HG03442 (cell line): ENCODE results near the gene PIK3CD.

Experiments
- ATAC-seq: cut with Tn5 transposase; IDR thresholded peaks from one replicate; pipeline ENCODE4 v1.9.1; 2021; ENCODE audit warnings: mild to moderate bottlenecking, moderate library complexity; ENCODE audit not compliant: unreplicated experiment

PIK3CD gene

GRCh38 chr1:9716404-9717192, 65.1 kb downstream of the PIK3CD start:
- no peak for ATAC-seq

DNA sequence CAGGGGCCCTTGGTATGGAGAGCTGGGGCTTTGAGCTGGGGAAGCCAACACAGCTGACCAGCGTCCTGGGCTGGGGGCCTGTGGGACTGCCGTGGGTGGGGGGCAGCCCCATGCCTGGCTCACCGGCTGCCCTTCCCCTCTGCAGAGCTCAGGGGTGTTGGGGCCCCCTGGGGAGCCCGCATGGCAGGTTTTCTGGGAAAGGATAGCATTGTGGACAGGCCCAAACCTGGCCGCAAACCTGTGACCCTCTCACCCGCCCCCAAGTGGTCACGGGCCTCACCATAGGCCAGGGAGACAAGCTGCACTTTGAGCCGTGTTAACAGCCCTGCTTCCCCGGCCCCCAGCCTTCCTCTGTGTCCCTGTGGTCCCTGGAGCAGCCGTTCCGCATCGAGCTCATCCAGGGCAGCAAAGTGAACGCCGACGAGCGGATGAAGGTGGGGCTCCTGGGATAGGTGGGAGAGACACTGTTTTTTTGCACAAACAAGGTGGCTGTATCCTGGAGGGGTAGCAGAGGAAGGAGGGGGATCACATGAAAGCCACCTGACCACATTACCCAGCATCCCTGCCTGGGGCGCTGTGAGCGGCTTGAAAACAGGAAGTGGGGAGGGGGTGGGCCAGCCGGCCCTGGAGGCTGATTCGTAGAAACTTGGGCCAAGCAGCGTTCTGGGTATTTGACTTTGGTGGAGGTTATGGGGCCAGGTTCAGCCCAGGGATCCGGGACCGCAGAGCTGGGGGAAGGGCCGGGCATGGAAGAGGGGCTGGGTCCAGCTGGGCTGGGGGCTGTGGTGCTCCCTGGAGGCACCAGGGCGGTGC, 65.9 kb downstream of the PIK3CD start:
- no peak for ATAC-seq

- no peak for ATAC-seq
Observed at GRCh38 chr1:9718006-9718680, 66.6 kb downstream of the PIK3CD start.

DNA sequence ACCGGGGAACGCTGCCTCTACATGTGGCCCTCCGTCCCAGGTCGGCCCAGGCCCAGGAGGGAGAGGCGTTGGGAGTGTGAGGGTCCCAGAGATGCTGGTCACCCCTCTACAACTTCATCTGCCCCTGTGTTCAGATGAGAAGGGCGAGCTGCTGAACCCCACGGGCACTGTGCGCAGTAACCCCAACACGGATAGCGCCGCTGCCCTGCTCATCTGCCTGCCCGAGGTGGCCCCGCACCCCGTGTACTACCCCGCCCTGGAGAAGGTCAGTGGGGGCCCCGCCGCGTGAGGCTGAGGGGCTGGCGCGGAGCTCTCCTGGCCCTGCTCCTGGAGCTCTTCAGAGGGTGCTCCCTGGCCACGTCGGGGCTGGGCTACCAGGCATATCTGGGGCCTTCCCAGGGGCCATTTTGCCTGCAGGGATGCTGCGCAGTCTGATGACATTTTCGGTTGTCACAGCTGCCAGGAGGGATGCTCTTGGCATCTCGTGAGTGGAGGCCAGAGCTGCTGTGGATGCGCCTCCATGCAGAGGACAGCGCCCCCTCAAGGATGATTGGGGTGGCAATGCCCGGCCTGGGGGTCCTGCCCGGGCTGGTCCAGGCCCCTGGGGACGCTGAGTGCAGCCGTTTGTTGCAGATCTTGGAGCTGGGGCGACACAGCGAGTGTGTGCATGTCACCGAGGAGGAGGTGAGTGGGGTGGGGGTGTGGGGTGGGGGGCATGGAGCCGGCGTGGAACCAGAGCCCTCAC, 68.6 kb downstream of the PIK3CD start:
- ATAC-seq: no peak

GRCh38 chr1:9720785-9721605, 69.5 kb downstream of the PIK3CD start:
- no peak for ATAC-seq

DNA sequence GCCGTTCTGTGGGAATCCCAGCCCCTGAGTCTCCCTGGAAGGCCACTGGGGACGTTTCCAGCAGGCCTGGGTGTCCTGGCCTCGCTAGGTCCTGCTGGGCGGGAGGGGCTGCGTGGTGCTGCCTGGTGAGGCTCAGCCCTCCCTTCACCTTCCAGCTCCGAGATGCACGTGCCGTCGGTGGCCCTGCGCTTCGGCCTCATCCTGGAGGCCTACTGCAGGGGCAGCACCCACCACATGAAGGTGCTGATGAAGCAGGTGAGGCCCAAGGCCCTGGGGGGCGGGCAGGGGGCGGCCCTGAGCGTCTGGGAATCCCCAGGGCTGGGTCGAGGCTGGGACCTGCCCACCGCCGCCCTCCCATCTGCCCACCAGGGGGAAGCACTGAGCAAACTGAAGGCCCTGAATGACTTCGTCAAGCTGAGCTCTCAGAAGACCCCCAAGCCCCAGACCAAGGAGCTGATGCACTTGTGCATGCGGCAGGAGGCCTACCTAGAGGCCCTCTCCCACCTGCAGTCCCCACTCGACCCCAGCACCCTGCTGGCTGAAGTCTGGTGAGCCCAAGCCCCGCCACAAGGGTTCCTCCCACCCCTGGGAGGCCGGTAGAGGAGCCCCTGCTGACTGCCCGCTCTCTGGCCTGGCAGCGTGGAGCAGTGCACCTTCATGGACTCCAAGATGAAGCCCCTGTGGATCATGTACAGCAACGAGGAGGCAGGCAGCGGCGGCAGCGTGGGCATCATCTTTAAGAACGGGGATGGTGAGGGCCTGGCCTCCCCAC, 70.3 kb downstream of the PIK3CD start:
- no peak for ATAC-seq

DNA sequence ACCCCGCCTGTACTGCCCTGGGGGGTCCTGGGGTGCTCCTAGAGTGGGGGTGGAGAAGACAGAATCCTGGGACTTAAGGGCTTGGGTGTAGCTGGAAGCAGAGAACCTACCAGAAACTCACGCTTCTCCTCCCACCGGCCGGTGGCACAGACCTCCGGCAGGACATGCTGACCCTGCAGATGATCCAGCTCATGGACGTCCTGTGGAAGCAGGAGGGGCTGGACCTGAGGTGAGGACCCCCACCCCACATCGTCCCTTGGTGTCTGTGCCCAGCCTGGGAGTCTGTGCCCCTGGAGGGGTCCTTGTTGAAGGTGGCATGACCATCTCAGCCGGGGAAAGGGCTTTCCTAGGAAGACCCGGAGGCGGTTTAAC, 70.8 kb downstream of the PIK3CD start:
- no peak for ATAC-seq

DNA sequence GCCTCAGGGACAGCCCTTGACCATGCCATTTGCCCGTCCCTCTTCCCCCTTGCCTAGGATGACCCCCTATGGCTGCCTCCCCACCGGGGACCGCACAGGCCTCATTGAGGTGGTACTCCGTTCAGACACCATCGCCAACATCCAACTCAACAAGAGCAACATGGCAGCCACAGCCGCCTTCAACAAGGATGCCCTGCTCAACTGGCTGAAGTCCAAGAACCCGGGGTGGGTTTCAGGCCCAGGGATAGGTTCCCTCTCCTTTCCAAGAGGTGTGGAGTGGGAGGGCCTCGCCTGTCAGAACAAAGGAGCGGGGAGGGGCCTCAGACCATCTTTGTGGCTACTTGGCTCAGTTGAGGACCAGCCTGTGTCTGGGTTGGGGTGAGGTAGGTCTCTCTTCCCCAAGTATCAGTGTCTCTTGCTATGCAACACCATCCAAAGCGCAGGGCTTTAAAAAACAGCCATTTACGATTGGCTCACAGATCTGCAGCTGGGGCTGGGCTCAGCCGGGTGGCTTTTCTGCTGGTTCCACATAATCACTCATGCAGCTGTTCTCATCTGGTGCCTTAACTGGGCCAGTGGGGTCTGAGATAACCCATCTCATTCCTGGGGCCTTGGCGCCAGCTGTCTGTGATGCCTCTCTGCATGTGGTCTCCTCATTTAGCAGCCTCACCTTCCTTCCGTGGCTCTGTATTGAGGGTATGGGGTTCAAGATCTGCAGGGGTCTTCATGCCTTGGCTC, 71.7 kb downstream of the PIK3CD start:
- no peak for ATAC-seq

DNA sequence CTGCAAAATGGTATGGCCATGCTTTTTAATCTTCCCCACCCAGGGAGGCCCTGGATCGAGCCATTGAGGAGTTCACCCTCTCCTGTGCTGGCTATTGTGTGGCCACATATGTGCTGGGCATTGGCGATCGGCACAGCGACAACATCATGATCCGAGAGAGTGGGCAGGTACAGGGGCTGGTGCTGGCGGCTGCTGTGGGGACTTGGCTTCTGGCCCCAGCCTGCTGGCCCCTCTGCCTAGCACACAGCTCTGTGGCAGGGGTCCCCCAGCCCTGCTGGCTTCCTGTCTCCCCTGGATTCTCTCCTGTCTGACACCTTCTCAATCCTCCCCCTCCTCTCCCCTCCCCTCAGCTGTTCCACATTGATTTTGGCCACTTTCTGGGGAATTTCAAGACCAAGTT, 72.4 kb downstream of the PIK3CD start:
- ATAC-seq: no peak

DNA sequence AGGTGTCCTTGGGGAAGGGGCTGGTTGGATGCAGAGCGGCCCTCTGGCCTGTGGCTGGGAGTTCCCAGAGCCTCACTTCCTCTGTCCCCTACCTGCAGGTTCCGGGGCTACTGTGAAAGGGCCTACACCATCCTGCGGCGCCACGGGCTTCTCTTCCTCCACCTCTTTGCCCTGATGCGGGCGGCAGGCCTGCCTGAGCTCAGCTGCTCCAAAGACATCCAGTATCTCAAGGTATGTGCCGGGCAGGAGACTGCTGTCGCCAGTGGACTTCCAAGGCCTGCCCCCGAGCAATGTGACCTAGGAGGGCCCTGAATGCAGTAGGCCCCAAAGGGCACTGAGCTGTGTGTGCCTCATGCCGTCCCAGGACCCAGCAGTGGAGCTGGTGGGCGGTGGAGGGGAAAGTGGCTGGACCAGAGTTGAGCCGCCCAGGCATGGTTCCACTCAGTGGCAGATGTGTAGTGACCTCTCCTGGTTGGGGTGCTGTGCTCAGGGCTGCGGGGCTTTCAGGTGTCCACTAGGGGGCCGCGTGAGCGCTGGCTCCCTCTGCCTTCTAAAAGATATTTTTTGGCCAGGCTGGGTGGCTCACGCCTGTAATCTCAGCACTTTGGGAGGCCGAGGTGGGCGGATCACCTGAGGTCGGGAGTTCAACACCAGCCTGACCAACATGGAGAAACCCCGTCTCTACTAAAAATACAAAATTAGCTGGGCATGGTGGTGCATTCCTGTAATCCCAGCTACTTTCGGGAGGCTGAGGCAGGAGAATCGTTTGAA, 73.4 kb downstream of the PIK3CD start:
- peak; percentile 56 for ATAC-seq

GRCh38 chr1:9726406-9726805, 74.9 kb downstream of the PIK3CD start:
- no peak for ATAC-seq

DNA sequence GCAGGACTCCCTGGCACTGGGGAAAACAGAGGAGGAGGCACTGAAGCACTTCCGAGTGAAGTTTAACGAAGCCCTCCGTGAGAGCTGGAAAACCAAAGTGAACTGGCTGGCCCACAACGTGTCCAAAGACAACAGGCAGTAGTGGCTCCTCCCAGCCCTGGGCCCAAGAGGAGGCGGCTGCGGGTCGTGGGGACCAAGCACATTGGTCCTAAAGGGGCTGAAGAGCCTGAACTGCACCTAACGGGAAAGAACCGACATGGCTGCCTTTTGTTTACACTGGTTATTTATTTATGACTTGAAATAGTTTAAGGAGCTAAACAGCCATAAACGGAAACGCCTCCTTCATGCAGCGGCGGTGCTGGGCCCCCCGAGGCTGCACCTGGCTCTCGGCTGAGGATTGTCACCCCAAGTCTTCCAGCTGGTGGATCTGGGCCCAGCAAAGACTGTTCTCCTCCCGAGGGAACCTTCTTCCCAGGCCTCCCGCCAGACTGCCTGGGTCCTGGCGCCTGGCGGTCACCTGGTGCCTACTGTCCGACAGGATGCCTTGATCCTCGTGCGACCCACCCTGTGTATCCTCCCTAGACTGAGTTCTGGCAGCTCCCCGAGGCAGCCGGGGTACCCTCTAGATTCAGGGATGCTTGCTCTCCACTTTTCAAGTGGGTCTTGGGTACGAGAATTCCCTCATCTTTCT, 75.5 kb downstream of the PIK3CD start:
- no peak for ATAC-seq

GRCh38 chr1:9728451-9729295, 77.1 kb downstream of the PIK3CD start:
- ATAC-seq: no peak

GRCh38 chr1:9729523-9729922, 78.0 kb downstream of the PIK3CD start:
- no peak for ATAC-seq

DNA sequence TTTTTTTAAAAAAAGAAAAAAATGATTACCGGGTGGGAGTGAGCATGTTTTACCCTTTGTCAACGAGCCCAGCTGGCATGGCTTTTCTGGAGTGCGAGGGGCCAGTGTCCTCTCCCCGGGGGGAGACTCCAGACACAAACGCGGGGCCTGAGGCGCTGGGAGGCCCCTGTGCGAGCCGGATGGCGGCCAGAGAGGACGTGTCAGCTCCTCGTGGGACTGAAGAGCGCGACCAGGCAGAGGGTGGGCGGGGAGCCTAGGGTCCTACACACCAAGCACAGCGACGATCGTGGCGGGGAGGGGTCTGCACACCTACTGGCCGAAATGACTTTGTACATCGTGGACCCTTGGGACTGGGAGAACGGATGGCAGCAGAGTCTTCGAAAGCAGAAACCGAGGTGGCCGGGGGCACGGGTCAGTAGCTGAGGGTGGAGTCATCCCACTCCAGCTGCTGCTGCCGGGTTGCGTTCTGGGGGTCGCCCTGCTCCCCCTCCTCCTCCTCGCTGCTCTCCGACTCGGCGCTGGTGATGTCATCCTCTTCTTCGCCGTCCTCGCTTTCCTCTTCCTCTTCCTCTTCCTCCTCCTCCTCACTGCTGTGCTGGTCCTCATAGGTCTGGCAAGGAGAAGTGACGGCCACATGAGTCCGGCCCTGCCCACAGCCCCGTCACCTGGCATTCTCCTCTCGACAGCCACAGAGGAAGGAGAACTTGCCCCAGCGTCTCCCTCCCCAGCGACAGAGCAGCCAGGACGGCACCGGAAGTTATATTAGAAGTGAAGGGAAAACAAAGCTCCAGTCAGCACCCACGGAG, 78.8 kb downstream of the PIK3CD start:
- no peak for ATAC-seq
